HG02981 (cell line): Measurements from ENCODE around the gene HOXA5.

ENCODE experiments used
- ATAC-seq: cut with Tn5 transposase; IDR thresholded peaks from one replicate; pipeline ENCODE4 v1.9.1; 2021; ENCODE audit warnings: mild to moderate bottlenecking, moderate library complexity; ENCODE audit not compliant: unreplicated experiment

Gene HOXA5

GRCh38 chr7:27143023-27143949 lies at the start of gene HOXA5:
Gene HOXA5 (minus strand): TSS chr7:27143681. CDS start chr7:27143607, 74 bp downstream.
- ATAC-seq = no peak

GRCh38 chr7:27192546-27193334 lies 49.3 kb upstream of the HOXA5 start:
- no peak for ATAC-seq

- ATAC-seq = no peak
Measured at GRCh38 chr7:27191833-27192545, 48.5 kb upstream of the HOXA5 start.

GRCh38 chr7:27191161-27191731 lies 47.8 kb upstream of the HOXA5 start:
- no peak for ATAC-seq

GRCh38 chr7:27189997-27190748 lies 46.7 kb upstream of the HOXA5 start:
- no peak for ATAC-seq

GRCh38 chr7:27189295-27189996 lies 46.0 kb upstream of the HOXA5 start:
- ATAC-seq = no peak

GRCh38 chr7:27188386-27189294 lies 45.2 kb upstream of the HOXA5 start:
- no peak for ATAC-seq

- no peak for ATAC-seq
Measured at GRCh38 chr7:27187475-27188385, 44.2 kb upstream of the HOXA5 start.

- ATAC-seq = no peak
Measured at GRCh38 chr7:27186668-27187474, 43.4 kb upstream of the HOXA5 start.

- ATAC-seq = no peak
Measured at GRCh38 chr7:27185854-27186667, 42.6 kb upstream of the HOXA5 start.

GRCh38 chr7:27185013-27185853 lies 41.8 kb upstream of the HOXA5 start, which contains the start of gene HOXA11:
Gene HOXA11 (minus strand): TSS chr7:27185232. CDS start chr7:27185144, 88 bp downstream.
- no peak for ATAC-seq

- no peak for ATAC-seq
Measured at GRCh38 chr7:27184337-27185012, 41.0 kb upstream of the HOXA5 start.

- no peak for ATAC-seq
Measured at GRCh38 chr7:27183682-27184336, 40.3 kb upstream of the HOXA5 start.
